ENCODE measurements around the gene KIAA0930. TPM values are rescaled to one million over a fixed set of nuclear protein-coding genes. Genes with fewer than 3 reads are reported as not detected.

Gene KIAA0930
- total and polyA plus RNA-seq, 2 of the 4 experiments (the other 2 are of a cell fraction): 25.3 to 34.1 TPM

GRCh38 chr22:45208993-45209838 is 31.5 kb downstream of the KIAA0930 start:
- H2BK120ac ChIP-seq (ENCODE audit: low read depth, low read length): peak overlapping the region; percentile 55
- intact Hi-C loops (cut with micrococcal nuclease) (no loop called here), dilution Hi-C loops (cut with HindIII; ENCODE audit: low sequenced_read_pairs, unreplicated experiment) (no loop called here), in situ Hi-C loops (cut with MboI; ENCODE audit: low sequenced_read_pairs) (no loop called here)
- H2AK5ac ChIP-seq (ENCODE audit: low read depth, low read length): peak overlapping the region; percentile 88
- no peaks in the 10 kb centered on the region for H3K27me3 ChIP-seq (ENCODE audit: control insufficient read depth, insufficient read depth, low read length)
- H3K56ac ChIP-seq (ENCODE audit: extremely low read depth, insufficient read depth, low read length): no peak overlapping the region
- H3K36me3 ChIP-seq (ENCODE audit: control insufficient read depth, insufficient read depth, low read length): peaks cover 12% of the 10 kb centered on the region; the same call in 1 of the 2 replicates
- H3K23ac ChIP-seq (ENCODE audit: low read depth, low read length): no peak overlapping the region
- WGBS, 2 experiments (ENCODE audit: extremely low coverage in 2 of 2, insufficient read length in 1 of 2): 31% methylated on average over 12 of the region's 29 CpGs; no CpG with 5 or more reads in 1 of the 2 experiments
- peak overlapping the region; percentile 34; the same call in 1 of the 2 replicates for H2BK20ac ChIP-seq (ENCODE audit: low read depth, low read length)
- H3K9ac ChIP-seq (ENCODE audit: low read depth, low read length): no peak overlapping the region
- DNase-seq (peak; percentile 91), ATAC-seq (ENCODE audit: low read depth) (peak; percentile 67)
- peak overlapping the region; percentile 49; the same call in 1 of the 2 replicates for H4K91ac ChIP-seq (ENCODE audit: insufficient read depth, low read depth, low read length)
- peaks cover 33% of the 10 kb centered on the region for H3K9me1 ChIP-seq (ENCODE audit: insufficient read depth, low read length)
- peak overlapping the region; percentile 46; the same call in 1 of the 3 replicates for H2BK15ac ChIP-seq (ENCODE audit: low read depth, low read length)
- H2BK5ac ChIP-seq (ENCODE audit: low read depth, low read length, poor library complexity, severe bottlenecking): peak overlapping the region; percentile 40
- no peak overlapping the region for H3K4me3 ChIP-seq (ENCODE audit: insufficient read depth, low read depth, low read length)
- POLR2A ChIA-PET (ENCODE audit: unreplicated experiment): no interaction called here
- peak overlapping the region; percentile 86 for H2AK9ac ChIP-seq (replicated peaks; ENCODE audit: low read depth, low read length, poor library complexity)
- H3K27ac ChIP-seq (ENCODE audit: insufficient read depth, low read length): no peak overlapping the region
- H4K8ac ChIP-seq (ENCODE audit: low read depth in 2 of 2, low read length in 2 of 2): peak overlapping the region in 1 of 2 experiments; percentile 66; a peak in 1 of 4 replicates
- peak overlapping the region; percentile 74 for H2AFZ ChIP-seq (replicated peaks; ENCODE audit: low read length, poor library complexity)
- TF ChIP-seq RFX5 (IDR thresholded peaks at IDR 0.05; ENCODE audit: low read depth, low read length) (no peak), BHLHE40 (IDR thresholded peaks at IDR 0.05; ENCODE audit: low read depth, low read length) (peak; percentile 33; the same call in 1 of the 2 replicates), MXI1 (IDR thresholded peaks at IDR 0.05; ENCODE audit: borderline replicate concordance, low read depth, low read length) (peak; percentile 71; the same call in 1 of the 2 replicates), MAZ (IDR thresholded peaks at IDR 0.05; ENCODE audit: borderline replicate concordance, low read depth, low read length) (0 out of 2 replicates have a peak, but pooled peaks have one; percentile 8), FOS (IDR thresholded peaks at IDR 0.05; ENCODE audit: low read depth, low read length) (peak; percentile 92), USF2 (IDR thresholded peaks at IDR 0.05; ENCODE audit: low read depth, low read length) (no peak), RCOR1 (IDR thresholded peaks at IDR 0.05; ENCODE audit: insufficient replicate concordance, low read length) (peak; percentile 71), SMC3 (IDR thresholded peaks at IDR 0.05; ENCODE audit: low read depth, low read length) (no peak), CTCF (conservative IDR thresholded peaks at IDR 0.05; ENCODE audit: low read depth, low read length) (peak; percentile 58), RAD21 (IDR thresholded peaks at IDR 0.05; ENCODE audit: low read length) (no peak)
- H3K79me1 ChIP-seq (ENCODE audit: low read depth in 1 of 2, low read length in 2 of 2): peaks cover 15 to 58% of the 10 kb centered on the region in 2 experiments; a peak in 3 of 4 replicates
- no peaks in the 10 kb centered on the region for H3K9me3 ChIP-seq (ENCODE audit: control insufficient read depth, insufficient read depth, low read length)
- no peak overlapping the region for H3K18ac ChIP-seq (ENCODE audit: low read depth, low read length)
- H4K5ac ChIP-seq (ENCODE audit: low read depth, low read length): no peak overlapping the region
- BruUV-seq (replicated peaks): no TSS peak
- H4K20me1 ChIP-seq (ENCODE audit: insufficient read depth, low read length): peaks cover 31% of the 10 kb centered on the region
- H3K4ac ChIP-seq (ENCODE audit: low read depth, low read length): peak overlapping the region; percentile 73
- H3K4me2 ChIP-seq (ENCODE audit: low read depth, low read length): 0 out of 2 replicates have a peak overlapping the region, but pooled peaks have one; percentile 18
- CTCF ChIA-PET: interaction anchor here (0.6 to 0.7 kb wide), 2 partner anchors 44 to 86 kb away, joined by 4 to 6 read pairs; no protein-coding TSS in a partner anchor
- H3K4me1 ChIP-seq (ENCODE audit: control insufficient read depth, insufficient read depth, low read length): peaks cover 40% of the 10 kb centered on the region
- peak overlapping the region; percentile 41 for H3K14ac ChIP-seq (replicated peaks; ENCODE audit: low read depth, low read length)
